Kidney (tissue), 14 donors: ENCODE measurements around the gene NAXE. TPM values are rescaled to one million over a fixed set of nuclear protein-coding genes. Genes with fewer than 3 reads are reported as not detected.

Experiments used
- DNase-seq, 5 donors: peaks; one replicate each; pipeline ENCODE4 v3.0.0-alpha.2; 2013 to 2020
- FAIRE-seq: peaks from 2 replicates; lab custom pipeline; 2012; peaks lifted over from hg19 to GRCh38; lab: Jason Lieb, UNC
- H3K27ac ChIP-seq, 2 donors: one replicate each; pipeline ENCODE4 v1.7.0; 2013; ENCODE audit warnings: low read depth in 2 of 2, low read length in 2 of 2, inconsistent platforms in 1 of 2
- H3K27me3 ChIP-seq: one replicate; pipeline ENCODE4 v1.7.1; 2013; ENCODE audit warnings: low read length, inconsistent platforms; ENCODE audit not compliant: control insufficient read depth, insufficient read depth
- H3K36me3 ChIP-seq, 3 donors: one replicate each; pipeline versions ENCODE4 v1.7.0 to v1.7.1; 2013; ENCODE audit warnings: low read length in 3 of 3, control low read depth in 1 of 3, inconsistent platforms in 1 of 3; ENCODE audit not compliant: insufficient read depth in 3 of 3, control insufficient read depth in 2 of 3
- H3K4me1 ChIP-seq, 3 donors: one replicate each; pipeline versions ENCODE4 v1.7.0 to v1.7.1; 2013; ENCODE audit warnings: low read length in 3 of 3, inconsistent platforms in 1 of 3, low read depth in 1 of 3; ENCODE audit not compliant: control insufficient read depth in 2 of 3, insufficient read depth in 2 of 3
- H3K4me3 ChIP-seq, 3 donors: one replicate each; pipeline versions ENCODE4 v1.7.0 to v1.8.1; 2013; ENCODE audit warnings: low read length in 3 of 3, control low read depth in 1 of 3, inconsistent platforms in 1 of 3
- H3K9ac ChIP-seq, 3 donors: one replicate each; pipeline versions ENCODE4 v1.7.0 to v1.7.1; 2013; ENCODE audit warnings: low read length in 3 of 3, control low read depth in 1 of 3, inconsistent platforms in 1 of 3
- H3K9me3 ChIP-seq, 3 donors: one replicate each; pipeline versions ENCODE4 v1.7.0 to v1.7.1; 2013; ENCODE audit warnings: low read length in 3 of 3, control low read depth in 1 of 3, inconsistent platforms in 1 of 3; ENCODE audit not compliant: control insufficient read depth in 2 of 3, insufficient read depth in 1 of 3
- intact Hi-C: fragments of 100-400 bp; cut with DNase I; formaldehyde crosslinking; loops from one replicate; pipeline ENCODE4 v1.11.1; 2022
- polyA plus RNA-seq: library from polyadenylated mRNA; stranded (reverse); fragments of 350-450 nt; fragmentation: Illumina TruSeq; extraction: RNeasy Lipid Tissue Mini Kit (QIAGEN cat#74804); gene quantifications from one replicate; pipeline ENCODE4 v1.2.3, GENCODE V29; 2014; ENCODE audit warnings: low read depth, low replicate concordance; ENCODE audit not compliant: insufficient read depth
- total RNA-seq: library from RNA; stranded (reverse); fragmentation: NEBNext Ultra II Directional; extraction: Animal tissue kit (Norgen Biotek cat#: 25700); gene quantifications from one replicate; pipeline ENCODE4 v1.2.1, GENCODE V29; 2021
- TF ChIP-seq, protein P1 (sequence below): IDR thresholded peaks from 3 replicates; pipeline ENCODE4 v1.5.1; 2012; ENCODE audit warnings: mild to moderate bottlenecking, moderate library complexity, borderline replicate concordance; ENCODE audit not compliant: insufficient read depth; ENCODE audit errors: extremely low read depth
- donor health status: control.
- donor health status: control.
- donor health status: control.
- donor health status: control.
- donor health status: control.
- donor health status: DM: yes; HTN: yes; CAD: no.
- donor health status: Normal renal cell carcinoma (clear cell type).

NAXE gene
- total and polyA plus RNA-seq, 2 donors from 2014 or later: 78.0 to 221 TPM

- peak overlapping the region in 1 of 3 donors; percentile 8 for H3K4me3 ChIP-seq
- FAIRE-seq (no peak), DNase-seq (peak in 1 of 5 donors; percentile 74)
- TF ChIP-seq, protein P1, sequence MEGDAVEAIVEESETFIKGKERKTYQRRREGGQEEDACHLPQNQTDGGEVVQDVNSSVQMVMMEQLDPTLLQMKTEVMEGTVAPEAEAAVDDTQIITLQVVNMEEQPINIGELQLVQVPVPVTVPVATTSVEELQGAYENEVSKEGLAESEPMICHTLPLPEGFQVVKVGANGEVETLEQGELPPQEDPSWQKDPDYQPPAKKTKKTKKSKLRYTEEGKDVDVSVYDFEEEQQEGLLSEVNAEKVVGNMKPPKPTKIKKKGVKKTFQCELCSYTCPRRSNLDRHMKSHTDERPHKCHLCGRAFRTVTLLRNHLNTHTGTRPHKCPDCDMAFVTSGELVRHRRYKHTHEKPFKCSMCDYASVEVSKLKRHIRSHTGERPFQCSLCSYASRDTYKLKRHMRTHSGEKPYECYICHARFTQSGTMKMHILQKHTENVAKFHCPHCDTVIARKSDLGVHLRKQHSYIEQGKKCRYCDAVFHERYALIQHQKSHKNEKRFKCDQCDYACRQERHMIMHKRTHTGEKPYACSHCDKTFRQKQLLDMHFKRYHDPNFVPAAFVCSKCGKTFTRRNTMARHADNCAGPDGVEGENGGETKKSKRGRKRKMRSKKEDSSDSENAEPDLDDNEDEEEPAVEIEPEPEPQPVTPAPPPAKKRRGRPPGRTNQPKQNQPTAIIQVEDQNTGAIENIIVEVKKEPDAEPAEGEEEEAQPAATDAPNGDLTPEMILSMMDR: no peak
- H3K27me3 ChIP-seq: no peaks in the 10 kb centered on the region
- H3K9ac ChIP-seq: no peak overlapping the region
- no peaks in the 10 kb centered on the region for H3K9me3 ChIP-seq
- peak overlapping the region; percentile 62 to 74 for H3K27ac ChIP-seq
- H3K36me3 ChIP-seq: no peaks in the 10 kb centered on the region
- H3K4me1 ChIP-seq: peaks cover 0 to 3% (median 0%) of the 10 kb centered on the region in 3 donors
- intact Hi-C loops: no loop called here
Measured at GRCh38 chr1:156615946-156616345, 24.4 kb downstream of the NAXE start.

DNA sequence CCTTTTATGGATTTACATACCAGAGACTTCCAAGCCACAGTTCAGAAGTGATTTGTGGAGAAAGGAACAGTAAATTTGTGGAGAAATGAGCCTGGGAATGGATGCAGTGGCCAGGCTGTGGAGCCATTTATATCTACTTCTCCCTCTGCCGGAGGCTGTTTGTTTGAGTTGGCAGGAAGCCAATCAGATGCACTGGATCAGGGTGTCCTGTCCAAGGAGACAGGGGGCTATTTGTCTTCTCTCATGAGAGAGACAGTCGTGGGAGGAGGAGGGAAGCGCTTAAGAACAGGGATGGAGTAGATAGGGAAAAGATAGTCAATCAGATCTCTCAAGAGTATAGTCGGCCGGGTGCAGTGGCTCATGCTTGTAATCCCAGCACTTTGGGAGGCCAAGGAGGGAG lies 24.9 kb downstream of the NAXE start:
- no peaks in the 10 kb centered on the region for H3K9me3 ChIP-seq
- H3K9ac ChIP-seq: no peak overlapping the region
- H3K36me3 ChIP-seq: no peaks in the 10 kb centered on the region
- H3K4me3 ChIP-seq: no peak overlapping the region
- TF ChIP-seq, protein P1: no peak
- DNase-seq (peak; percentile 86 to 96 (median 86)), FAIRE-seq (no peak)
- no peaks in the 10 kb centered on the region for H3K27me3 ChIP-seq
- intact Hi-C loops: no loop called here
- peak overlapping the region in 1 of 2 donors; percentile 62 for H3K27ac ChIP-seq
- peaks cover 0 to 3% (median 0%) of the 10 kb centered on the region in 3 donors for H3K4me1 ChIP-seq

DNA sequence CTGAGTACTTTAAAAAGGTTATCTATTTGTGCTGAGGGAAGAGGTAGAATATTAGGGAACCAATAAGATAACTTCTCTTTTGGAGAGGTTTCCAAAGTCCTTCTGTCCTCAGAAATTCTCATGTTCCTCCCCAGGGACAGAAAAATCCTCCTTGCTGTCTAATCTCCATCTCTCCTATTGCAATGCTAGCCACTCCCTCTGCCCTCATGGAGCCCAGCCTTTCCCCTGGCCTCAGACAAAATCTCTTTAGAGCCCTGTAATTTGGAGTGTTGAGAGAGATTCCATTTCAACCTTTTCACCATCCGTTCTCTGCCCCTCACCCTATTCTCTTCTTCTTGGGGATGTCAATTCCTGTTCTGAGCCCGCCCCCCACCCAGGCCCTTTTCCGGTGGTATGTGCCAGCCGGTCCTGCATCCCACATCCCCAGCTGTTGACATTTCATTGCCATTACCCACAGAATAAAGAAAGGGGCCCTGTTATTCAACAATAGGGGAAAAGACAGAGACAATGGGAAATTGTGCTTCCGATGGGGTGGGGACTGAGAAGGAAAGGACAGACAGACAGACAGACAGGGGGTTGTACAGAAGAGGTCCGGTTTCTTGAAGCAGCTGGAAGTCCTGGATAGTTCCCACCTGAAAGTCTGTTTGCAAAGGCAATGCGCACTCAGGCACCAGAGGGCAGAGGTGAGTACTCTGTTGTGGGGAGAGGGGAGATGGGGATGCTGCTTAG lies 27.4 kb downstream of the NAXE start, which contains the start of gene HAPLN2:
Gene HAPLN2 (plus strand): TSS at position 563 of the 729 bp plus-strand sequence. CDS start 4,076 bp downstream, outside the sequence.
- Histone ChIP-seq H3K27ac (no peak within 1 kb of the TSS), H3K9me3 (no peaks in the 10 kb centered on the region), H3K4me3 (no peak within 1 kb of the TSS), H3K4me1 (peaks cover 0 to 7% (median 0%) of the 10 kb centered on the region in 3 donors), H3K27me3 (peaks cover 3% of the 10 kb centered on the region), H3K36me3 (no peaks in the 10 kb centered on the region), H3K9ac (no peak within 1 kb of the TSS)
- TF ChIP-seq, protein P1: peak; percentile 22
- intact Hi-C loops: no loop called here
- no peak for FAIRE-seq
- peak in 1 of 5 donors; percentile 44 for DNase-seq
